ENCODE results near the gene GRM6.

Gene GRM6

DNA sequence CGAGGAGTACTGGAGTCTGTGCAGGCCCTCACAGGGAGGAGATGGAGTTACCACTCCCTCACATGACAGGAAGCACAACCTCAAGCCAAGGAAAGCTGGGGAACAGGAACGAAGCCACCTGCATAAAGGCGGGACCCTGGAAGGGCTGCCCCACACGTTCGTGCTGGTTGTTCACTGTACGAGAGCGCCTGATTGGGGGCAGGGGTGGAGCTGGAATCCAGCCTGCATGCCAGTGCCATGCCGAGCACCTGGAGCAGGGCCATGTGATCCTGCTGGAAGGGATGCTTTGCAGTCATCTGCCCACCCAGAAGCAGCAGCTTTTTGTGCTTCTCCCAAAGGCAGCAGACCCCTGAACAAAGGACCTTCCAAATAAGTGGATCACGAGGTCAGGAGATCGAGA lies 11.4 kb downstream of the GRM6 start:
- DNase-seq, result no peak

DNA sequence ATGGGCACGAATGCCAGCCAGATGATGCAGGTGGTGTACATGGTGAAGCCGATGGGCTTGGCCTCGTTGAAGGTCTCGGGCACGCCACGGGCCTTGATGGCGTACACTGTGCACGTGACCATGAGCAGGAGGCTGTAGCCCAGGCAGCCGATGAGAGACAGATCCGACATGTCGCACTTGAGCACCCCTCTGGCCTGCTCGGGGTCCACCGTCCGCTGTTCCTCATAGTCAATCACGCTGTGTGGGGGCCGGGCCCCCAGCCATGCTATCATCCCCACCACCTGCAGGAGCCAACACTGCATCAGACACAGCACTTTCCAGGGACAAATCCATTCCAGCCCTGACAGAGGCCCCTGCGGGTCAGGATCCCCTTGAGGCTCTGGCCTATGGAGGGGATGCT lies 12.2 kb downstream of the GRM6 start:
- DNase-seq, result no peak

DNA sequence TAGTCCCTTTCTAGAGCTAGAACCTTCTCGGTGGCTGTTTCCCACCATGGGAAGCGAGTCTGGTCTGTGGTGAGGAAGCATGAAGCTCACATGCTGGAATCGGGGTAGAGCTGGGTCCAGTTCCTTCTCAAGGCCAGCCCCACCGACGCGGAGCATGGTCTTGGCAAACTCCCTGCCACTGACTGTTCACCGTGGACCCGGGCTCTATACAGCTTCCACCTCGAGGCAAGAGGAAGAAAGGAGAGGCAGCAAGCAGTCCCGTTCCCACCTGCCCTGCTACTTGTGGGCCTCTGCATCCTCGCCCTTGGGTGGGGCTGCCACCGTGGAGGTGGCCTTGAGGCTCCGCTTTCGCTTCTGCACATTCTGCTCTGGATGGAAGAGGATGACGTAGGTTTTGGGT lies 13.7 kb downstream of the GRM6 start:
- DNase-seq, result no peak

DNA sequence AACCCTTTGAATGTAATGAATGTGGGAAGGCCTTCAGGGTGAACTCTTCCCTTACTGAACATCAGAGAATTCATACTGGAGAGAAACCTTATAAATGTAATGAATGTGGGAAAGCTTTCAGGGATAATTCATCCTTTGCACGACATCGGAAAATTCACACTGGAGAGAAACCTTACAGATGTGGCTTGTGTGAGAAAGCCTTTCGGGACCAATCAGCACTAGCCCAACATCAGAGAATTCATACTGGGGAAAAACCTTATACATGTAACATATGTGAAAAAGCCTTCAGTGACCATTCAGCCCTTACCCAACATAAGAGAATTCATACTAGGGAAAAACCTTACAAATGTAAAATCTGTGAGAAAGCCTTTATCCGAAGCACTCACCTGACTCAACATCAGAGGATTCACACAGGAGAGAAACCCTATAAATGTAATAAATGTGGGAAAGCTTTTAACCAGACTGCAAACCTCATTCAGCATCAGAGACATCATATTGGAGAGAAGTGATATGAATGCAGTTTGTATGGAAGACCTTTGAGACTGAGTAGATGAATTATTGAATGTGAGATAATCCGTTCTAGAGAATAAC lies 29.6 kb downstream of the GRM6 start:
- no peak for DNase-seq

DNA sequence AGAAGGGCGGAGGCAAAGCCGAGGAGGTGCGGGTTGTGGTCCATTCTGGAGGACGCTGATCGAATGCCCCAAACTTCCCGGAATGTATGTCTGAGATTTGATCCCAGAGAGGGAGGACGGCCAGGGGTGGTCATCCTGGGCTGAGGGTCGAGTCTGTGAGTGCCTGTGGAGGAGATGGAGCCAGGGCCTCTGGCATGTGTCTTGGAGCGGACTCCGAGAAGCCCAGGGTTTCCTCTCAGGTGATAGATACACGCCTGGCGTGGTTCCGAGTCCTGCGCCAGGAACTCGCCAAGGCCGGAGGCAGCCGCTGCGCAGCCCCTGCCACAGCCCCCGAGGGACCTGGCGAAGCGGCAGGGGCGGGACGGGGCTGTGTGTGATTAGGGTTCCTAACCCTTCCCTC lies 53.8 kb downstream of the GRM6 start:
- no peak for DNase-seq

DNA sequence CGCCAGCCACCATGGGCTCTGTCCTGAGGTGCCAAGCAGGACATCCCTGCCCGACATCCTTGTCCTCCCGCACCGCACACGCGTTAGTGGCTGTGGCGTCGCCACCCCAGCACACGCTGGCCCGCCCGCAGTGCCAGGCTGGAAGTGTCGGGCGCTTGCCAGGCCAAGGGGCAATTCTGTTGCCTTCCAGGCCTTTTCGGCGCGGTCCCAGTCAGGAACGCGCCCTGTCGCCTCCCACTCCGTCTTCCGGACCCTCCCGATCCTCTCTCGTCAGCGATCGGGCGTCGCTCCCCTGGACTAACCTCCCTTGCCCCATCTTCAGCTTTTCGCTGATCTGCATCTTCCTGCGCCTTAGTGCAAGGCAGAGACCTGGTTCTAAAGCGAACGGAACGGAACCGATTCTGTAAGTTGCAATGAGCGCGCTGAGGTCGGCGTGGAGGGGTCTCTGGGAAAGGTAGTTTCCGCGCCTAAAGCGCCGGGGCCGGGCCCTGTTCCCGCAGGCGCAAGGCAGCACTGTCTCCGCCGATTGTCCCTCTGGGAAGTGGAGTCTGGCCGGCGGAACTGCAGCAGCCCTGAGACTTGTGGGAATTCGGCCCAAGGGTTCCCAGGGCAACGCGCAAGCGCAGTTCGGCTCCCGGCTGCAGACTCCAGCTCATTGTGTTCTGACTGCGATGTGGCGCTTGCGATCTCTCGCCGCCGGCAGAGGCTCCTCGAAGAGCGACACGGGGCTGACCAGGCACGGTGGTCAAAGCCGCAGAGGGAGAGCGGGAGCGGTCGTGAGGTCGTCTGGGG lies 54.4 kb downstream of the GRM6 start, which contains the start of gene ZNF454:
TSS of gene ZNF454 (plus strand) at position 630 of the 792 bp plus-strand sequence. CDS start 1,594 bp downstream, outside the sequence.
- no peak for DNase-seq

DNA sequence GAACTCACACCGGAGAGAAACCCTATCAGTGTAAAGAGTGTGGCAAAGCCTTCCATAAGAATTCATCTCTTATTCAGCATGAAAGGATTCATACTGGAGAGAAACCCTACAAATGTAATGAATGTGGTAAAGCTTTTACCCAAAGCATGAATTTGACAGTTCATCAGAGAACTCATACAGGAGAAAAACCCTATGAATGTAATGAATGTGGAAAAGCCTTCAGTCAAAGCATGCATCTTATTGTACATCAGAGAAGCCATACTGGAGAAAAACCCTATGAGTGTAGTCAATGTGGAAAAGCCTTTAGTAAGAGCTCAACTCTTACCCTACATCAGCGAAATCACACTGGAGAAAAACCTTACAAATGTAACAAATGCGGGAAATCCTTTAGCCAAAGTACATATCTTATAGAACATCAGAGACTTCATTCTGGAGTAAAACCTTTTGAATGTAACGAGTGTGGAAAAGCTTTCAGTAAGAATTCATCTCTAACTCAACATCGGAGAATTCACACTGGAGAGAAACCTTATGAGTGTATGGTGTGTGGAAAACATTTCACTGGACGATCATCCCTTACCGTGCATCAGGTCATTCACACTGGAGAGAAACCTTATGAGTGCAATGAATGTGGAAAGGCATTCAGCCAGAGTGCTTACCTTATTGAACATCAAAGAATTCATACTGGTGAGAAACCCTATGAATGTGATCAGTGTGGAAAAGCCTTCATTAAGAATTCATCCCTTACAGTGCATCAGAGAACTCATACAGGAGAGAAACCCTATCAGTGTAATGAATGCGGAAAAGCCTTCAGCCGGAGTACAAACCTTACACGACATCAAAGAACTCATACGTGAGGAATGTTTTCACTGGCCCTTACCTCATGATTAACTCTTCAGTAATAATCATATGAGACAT lies 63.0 kb downstream of the GRM6 start:
- no peak for DNase-seq

Measured in stimulated activated CD4-positive, alpha-beta T cell treated with anti-CD3 and anti-CD28 coated beads, Interleukin-15, amount 100 ng/mL, for 24 hours (primary cell).